Fibroblast of mammary gland (primary cell): ENCODE measurements around the gene BTBD16.

Source experiments
- DNase-seq: peaks from one replicate; pipeline ENCODE4 v3.0.0-alpha.2; 2010; ENCODE audit warnings: low read depth
- H3K4me3 ChIP-seq: 2 replicates; pipeline ENCODE4 v1.5.1; 2011; ENCODE audit warnings: low read depth, mild to moderate bottlenecking, low read length, moderate library complexity; ENCODE audit not compliant: control insufficient read depth
- CTCF ChIP-seq: conservative IDR thresholded peaks from 2 replicates; pipeline ENCODE4 v1.5.1; 2011; ENCODE audit warnings: low read depth, low read length, inconsistent platforms; ENCODE audit not compliant: control insufficient read depth, insufficient read depth

BTBD16 gene

GRCh38 chr10:122349758-122350369 lies 78.8 kb downstream of the BTBD16 start:
- DNase-seq, result no peak
- no peak overlapping the region for H3K4me3 ChIP-seq
- no peak for TF ChIP-seq CTCF

GRCh38 chr10:122350893-122351292 lies 79.8 kb downstream of the BTBD16 start:
- no peak for DNase-seq
- TF ChIP-seq CTCF, result no peak
- H3K4me3 ChIP-seq, result no peak overlapping the region

GRCh38 chr10:122352817-122353525 lies 81.9 kb downstream of the BTBD16 start:
- no peak overlapping the region for H3K4me3 ChIP-seq
- TF ChIP-seq CTCF, result no peak
- DNase-seq, result no peak

GRCh38 chr10:122354383-122354782 lies 83.3 kb downstream of the BTBD16 start:
- no peak for DNase-seq
- TF ChIP-seq CTCF, result no peak
- H3K4me3 ChIP-seq, result no peak overlapping the region

- H3K4me3 ChIP-seq, result no peak overlapping the region
- TF ChIP-seq CTCF, result no peak
- no peak for DNase-seq
Measured at GRCh38 chr10:122357685-122358084, 86.6 kb downstream of the BTBD16 start.

GRCh38 chr10:122359621-122360020 lies 88.5 kb downstream of the BTBD16 start:
- no peak overlapping the region for H3K4me3 ChIP-seq
- TF ChIP-seq CTCF, result no peak
- DNase-seq, result no peak
